Esophagus squamous epithelium (tissue), 4 donors: Measurements from ENCODE around the gene GCA.

Source experiments
- POLR2A ChIP-seq, 4 donors: fragments of 450-650 bp; IDR thresholded peaks; one replicate each; pipeline ENCODE4 v1.6.1; 2017; ENCODE audit warnings: antibody characterized with exemption in 4 of 4, mild to moderate bottlenecking in 4 of 4, moderate library complexity in 3 of 4
- TF ChIP-seq, protein P1 (sequence below), 6 experiments: fragments of 450-650 bp in 4 of 6; fragments of 200-600 bp in 2 of 6; sonication (generic) in 2 of 6; IDR thresholded peaks; one replicate each; pipeline ENCODE4 v1.5.1; 2016 to 2019; ENCODE audit warnings: antibody characterized with exemption in 6 of 6, mild to moderate bottlenecking in 4 of 6, moderate library complexity in 4 of 6

DNA sequence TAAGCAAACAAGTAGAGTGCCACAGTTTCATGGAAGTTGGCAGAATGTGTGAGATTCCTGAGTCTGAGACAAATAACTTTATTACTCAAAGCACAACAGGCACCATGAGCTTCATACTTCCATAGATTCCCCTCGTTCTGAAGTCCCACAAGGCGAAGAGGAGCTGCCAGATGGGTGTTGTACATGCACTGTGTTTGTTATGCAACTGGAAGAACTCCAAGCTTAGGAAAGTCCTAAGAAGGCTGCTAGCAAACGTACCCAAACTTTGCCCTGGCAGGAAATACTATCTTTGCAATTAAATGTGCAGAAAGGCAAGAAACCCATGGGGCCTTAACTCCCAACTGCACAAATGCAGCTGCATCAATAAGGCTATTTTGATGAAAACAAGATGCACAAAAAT is 1.6 kb upstream of the GCA start:
- TF ChIP-seq, protein P1, sequence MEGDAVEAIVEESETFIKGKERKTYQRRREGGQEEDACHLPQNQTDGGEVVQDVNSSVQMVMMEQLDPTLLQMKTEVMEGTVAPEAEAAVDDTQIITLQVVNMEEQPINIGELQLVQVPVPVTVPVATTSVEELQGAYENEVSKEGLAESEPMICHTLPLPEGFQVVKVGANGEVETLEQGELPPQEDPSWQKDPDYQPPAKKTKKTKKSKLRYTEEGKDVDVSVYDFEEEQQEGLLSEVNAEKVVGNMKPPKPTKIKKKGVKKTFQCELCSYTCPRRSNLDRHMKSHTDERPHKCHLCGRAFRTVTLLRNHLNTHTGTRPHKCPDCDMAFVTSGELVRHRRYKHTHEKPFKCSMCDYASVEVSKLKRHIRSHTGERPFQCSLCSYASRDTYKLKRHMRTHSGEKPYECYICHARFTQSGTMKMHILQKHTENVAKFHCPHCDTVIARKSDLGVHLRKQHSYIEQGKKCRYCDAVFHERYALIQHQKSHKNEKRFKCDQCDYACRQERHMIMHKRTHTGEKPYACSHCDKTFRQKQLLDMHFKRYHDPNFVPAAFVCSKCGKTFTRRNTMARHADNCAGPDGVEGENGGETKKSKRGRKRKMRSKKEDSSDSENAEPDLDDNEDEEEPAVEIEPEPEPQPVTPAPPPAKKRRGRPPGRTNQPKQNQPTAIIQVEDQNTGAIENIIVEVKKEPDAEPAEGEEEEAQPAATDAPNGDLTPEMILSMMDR (IDR thresholded peaks at IDR 0.05) = no peak
- TF ChIP-seq POLR2A (IDR thresholded peaks at IDR 0.05) = no peak
